8988T (cell line): Measurements from ENCODE around the gene IFNG.
"Not testable (repeated sequence)": the region's sequence is repeated elsewhere in the genome, so short reads cannot be mapped to it uniquely, and the experiment has no call there.

Source experiments
- DNase-seq: peaks from one replicate; pipeline ENCODE4 v3.0.0; 2011

Gene IFNG

DNA sequence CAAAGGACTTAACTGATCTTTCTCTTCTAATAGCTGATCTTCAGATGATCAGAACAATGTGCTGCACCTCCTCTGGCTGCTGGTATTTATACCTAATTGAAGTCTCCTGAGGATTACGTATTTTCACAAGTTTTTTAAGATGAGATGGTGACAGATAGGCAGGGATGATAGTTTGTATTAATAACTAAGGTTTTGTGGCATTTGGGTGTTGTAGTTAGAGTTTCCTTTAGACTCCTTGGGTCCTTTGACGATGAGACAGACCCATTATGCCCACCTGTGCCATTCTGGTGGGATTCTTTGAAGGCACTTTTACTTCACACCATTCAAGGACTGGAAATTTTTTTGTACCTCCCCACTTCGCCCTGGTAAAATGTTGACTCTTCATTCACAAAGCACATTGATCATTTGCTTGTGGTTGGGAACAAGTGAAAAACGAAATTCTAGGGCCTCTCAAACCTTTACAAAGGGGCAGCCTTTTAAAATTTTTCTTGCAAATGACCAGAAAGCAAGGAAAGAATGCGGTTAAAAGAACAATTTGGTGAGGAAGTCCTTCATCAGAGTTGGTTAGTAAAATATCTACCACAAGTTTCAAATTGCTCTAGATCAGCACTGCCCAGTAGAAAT, at the start of gene IFNG:
Gene IFNG (minus strand): TSS at position 60 of the 624 bp plus-strand sequence. CDS start 125 bp downstream, outside the sequence.
- no peak for DNase-seq

- DNase-seq: not testable (repeated sequence)
Measured at GRCh38 chr12:68209048-68209728, 49.6 kb upstream of the IFNG start.

GRCh38 chr12:68207276-68207675, 47.7 kb upstream of the IFNG start:
- no peak for DNase-seq

DNA sequence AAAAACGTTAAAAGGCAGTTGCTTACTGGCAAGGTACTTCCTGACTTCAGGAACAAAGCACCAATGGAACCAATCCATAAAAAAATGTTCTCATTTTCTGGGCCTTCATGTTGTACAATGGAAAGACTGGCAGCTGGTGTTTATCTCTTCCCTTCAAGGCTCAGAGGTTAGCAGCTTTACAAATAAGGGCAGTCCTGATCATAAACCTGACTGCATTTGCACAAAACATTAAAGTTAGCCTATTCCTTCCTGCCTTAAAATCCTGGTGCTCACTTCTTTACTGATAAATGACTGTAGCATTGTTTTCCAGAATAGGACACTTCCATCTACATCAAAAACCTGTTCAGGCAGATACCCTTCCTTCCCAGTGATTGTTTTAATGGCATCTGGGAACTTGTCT, 46.9 kb upstream of the IFNG start:
- no peak for DNase-seq

- no peak for DNase-seq
Measured at GRCh38 chr12:68203460-68203875, 43.9 kb upstream of the IFNG start.

DNA sequence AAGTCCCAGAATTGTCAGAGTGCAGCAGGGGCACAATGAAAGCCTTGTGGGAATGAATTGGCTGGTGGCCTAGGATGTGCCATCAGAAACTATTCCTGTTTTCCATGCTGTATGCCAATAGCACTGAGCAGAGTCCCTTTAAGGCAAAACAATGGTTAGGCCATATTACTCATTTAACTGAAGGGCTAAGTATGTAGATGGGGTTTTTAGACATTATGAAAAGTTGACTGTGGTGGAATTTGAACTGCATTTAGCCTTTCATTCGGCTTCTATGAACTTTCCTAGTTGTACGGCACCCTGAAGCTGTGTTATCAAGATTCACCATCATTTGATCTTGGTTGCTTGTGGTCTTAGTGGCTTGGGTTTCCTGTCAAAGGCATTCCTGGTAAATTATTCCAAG, 41.3 kb upstream of the IFNG start:
- no peak for DNase-seq

DNA sequence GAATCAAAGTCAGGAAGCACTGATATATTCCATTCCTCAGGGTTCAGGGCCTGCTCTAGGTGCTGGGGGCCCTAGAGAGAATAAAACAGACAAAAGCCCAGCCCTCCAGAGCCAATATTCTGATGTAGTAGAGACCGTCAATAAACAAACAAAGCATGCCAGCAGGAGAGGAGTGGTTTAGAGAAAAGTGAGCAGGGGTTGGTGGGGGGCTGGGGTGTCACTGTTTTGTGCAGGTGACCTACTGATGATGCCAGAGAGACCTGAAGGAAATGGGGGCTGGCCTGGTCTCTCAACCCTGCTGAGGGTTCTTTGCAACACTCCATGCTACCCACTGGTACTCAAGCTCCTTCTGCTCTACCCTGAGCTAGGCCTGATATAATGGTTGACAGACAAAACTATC, 39.6 kb upstream of the IFNG start:
- DNase-seq: no peak

- DNase-seq: no peak
Measured at GRCh38 chr12:68198507-68199086, 39.1 kb upstream of the IFNG start.

- no peak for DNase-seq
Measured at GRCh38 chr12:68190301-68190700, 30.8 kb upstream of the IFNG start.

DNA sequence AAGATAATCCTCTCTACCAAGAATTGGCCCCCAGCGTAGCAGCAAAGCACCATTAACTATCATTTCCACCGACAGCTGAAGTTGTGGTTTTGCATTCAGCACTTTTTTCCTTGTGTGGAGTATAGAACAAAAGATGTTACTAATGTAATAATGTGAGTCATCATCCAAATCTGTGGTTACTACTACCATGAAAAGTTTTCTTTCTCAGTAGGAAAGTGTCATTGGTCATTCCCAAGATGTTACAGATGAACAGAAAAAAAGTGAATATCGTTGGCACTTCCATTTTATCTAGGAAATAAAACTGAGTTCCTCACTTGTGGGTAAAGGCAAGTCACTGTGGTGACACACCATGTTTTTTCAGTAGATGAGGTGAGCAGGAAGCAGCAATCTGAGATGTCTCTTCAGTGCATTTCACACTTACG, 30.3 kb upstream of the IFNG start:
- DNase-seq: no peak

GRCh38 chr12:68185598-68185997, 26.1 kb upstream of the IFNG start:
- no peak for DNase-seq

DNA sequence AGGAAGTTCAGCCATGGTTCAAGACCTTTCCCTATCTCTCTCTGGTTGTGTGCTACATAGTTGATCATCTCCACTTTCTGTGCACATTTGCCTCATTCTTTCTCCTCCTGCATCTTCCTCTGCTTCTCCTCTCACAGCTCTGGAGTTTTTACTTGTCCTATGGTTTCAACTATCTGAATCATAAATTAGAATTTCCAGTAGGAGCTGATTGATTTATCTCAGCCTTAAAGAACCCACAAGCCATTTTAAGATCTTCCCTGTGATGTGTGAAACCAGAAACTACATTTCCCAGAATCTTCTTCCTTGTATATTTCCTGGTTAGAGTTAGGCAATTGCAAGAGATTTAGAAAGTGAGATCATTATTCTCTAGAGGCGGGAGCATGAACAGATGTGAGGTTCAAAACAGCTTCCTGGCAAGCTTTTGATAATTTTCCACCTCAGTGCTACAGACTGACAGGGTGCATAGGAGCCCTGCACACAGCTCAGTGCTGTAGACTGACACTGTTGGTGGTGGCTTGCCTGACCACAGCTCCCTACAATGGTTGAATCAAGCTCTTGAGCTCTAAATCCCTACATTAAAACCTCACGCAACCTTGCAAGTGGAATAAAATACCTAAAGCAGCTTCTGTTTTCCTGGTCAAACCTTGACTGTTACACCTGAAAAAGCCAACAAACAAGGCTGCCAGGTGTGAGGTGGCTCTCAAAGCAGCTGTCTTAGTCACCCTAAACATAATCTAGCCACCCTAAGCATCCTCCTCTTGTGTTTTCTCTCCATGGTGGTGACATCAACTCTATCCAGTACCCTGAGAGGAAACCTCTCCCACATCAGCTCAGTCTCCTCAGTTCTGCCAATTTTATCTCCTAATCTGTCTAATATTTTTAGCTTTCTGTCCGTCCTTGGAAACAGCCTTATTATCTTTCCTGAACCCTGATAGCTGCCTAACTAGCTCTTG, 21.5 kb upstream of the IFNG start:
- DNase-seq: no peak

- DNase-seq: no peak
Measured at GRCh38 chr12:68178774-68179439, 19.4 kb upstream of the IFNG start.

DNA sequence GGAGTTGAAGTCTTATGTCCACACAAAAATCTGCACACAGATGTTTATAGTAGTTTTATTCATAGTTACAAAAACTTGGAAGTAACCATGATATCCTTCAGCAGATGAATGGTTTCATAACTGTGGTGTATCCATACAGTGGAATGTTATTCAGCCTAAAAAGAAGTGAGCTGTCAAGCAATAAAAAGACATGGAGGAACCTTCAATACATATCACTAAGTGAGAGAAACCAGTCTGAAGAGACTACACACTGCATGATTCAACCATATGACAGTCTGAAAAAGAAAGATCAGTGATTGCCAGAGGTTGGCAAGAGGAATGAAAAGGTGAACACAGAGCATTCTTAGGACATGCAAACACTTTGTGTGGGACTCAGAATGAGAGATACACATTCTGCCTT, 18.6 kb upstream of the IFNG start:
- no peak for DNase-seq

DNA sequence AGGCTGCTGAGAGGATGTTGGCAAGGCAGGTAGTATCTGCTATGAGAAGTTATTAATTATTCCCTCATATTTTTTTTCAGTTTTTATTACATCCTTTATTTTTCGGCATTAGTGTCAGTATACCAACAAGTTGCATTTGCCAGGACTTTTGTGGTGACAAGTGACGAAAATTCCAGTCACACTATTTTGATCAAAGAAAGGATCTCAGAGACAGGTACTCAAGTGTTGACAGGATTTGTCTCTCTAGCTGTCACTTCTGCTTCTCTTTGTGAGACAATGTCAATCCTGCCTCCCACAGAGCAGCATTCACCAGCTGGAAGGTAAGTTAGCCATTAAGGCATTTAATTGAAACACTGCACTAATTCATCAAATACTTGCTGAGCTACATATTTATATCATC, 18.0 kb upstream of the IFNG start:
- no peak for DNase-seq

DNA sequence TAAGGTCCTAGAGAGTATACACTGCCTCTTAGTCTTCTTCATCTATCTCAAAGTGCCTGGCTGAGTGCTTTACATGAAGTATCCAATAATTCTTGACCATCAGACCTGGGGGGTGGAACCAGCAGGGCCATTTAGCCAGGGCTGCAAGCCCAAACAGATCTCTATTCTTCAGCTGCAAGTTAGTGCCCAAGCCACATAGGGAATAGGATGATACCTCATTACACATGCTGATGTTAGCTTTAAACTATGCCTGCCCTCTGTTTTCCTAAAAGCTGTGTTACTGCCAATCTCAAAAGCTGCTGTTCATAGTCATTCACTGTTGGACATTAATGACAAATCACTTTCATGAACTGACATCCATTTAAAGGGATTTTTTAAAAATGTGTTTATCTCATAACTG, 16.7 kb upstream of the IFNG start:
- DNase-seq: no peak

DNA sequence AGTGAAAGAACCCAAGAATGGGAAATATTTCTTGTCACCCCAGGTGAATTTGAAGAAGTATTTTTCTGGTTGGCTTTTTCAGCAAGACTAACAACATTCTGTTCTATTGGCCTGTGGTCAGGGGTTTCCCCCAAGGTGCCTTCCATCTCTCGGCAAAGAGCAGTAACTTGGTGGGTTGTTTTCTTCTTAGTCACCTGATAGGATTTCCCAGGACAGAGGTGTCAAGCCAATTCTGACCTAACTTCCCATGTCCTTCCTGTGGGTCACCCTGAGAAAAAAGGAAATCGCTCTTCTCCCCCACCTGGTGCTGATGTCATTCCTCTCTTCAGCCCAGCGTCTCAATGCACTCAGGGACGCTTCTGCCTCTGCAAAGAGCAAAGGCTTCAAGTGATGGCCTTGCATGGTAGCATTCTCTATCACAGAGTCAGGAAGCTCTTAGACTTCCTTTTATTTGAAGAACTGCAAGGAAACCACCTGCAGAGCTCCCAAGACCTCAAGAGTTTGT, 16.1 kb upstream of the IFNG start:
- DNase-seq: no peak

DNA sequence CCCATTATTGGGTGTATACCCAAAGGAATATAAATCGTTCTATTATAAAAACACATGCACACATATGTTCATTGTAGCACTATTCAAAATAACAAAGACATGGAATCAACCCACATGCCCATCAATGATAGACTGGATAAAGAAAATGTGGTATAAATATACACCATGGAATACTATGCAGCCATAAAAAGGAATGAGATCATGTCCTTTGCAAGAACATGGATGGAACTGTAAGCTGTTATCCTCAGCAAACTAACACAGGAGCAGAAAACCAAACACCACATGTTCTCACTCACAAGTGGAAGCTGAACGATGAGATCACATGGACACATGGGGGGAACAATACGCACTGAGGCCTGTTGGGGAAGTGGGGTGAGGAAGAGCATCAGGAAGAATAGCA, 15.2 kb upstream of the IFNG start:
- not testable (repeated sequence) for DNase-seq

DNA sequence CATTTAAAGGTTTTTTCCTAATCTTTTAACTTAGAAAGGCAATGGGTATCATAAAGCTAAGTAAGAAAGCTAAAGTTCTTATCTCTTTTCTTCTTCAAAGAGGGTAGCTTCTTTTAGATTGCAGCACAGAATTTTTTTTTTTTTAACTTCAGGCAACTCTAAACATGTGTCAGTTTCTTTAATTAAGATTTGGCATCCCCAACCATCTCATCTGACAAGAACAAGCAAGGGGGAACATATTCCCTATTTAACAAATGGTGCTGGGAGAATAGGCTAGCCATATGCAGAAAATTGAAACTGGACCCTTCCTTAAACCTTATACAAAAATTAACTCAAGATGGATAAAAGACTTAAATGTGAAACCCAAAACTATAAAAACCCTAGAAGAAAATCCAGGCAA, 14.3 kb upstream of the IFNG start:
- no peak for DNase-seq

GRCh38 chr12:68170726-68171125, 11.2 kb upstream of the IFNG start:
- no peak for DNase-seq

- DNase-seq: no peak
Measured at GRCh38 chr12:68169213-68169889, 9.8 kb upstream of the IFNG start.

- no peak for DNase-seq
Measured at GRCh38 chr12:68166317-68166831, 6.8 kb upstream of the IFNG start.
